Loucy (cell line): ENCODE results near the gene LSP1.
A peak's percentile ranks its signal among the peaks of the same experiment; 100 is the strongest.
"Not testable (repeated sequence)": the region's sequence is repeated elsewhere in the genome, so short reads cannot be mapped to it uniquely, and the experiment has no call there.

ENCODE experiments used
- H2AFZ ChIP-seq: fragments of 200-600 bp; sonication (generic); 2 replicates; pipeline ENCODE4 v1.6.0; 2016; ENCODE audit warnings: antibody characterized with exemption, mild to moderate bottlenecking, low read length, moderate library complexity
- H3F3A ChIP-seq: fragments of 200-600 bp; 2 replicates; pipeline ENCODE4 v1.6.0; 2016; ENCODE audit warnings: antibody characterized with exemption, low read depth, mild to moderate bottlenecking
- H3K27me3 ChIP-seq: fragments of 200-600 bp; sonication (generic); 2 replicates; pipeline ENCODE4 v1.6.1; 2014; ENCODE audit warnings: low read length, mild to moderate bottlenecking; ENCODE audit not compliant: insufficient read depth, poor library complexity, severe bottlenecking
- H3K36me3 ChIP-seq: fragments of 200-600 bp; sonication (generic); 2 replicates; pipeline ENCODE4 v1.6.1; 2016; ENCODE audit warnings: low read length; ENCODE audit not compliant: insufficient read depth
- H3K4me1 ChIP-seq: fragments of 200-600 bp; sonication (generic); 2 replicates; pipeline ENCODE4 v1.5.1; 2014; ENCODE audit warnings: low read length, mild to moderate bottlenecking; ENCODE audit not compliant: insufficient read depth, poor library complexity, severe bottlenecking
- H3K4me2 ChIP-seq: fragments of 200-600 bp; sonication (generic); 2 replicates; pipeline ENCODE4 v1.6.0; 2014; ENCODE audit warnings: antibody characterized with exemption, low read length, low read depth, mild to moderate bottlenecking; ENCODE audit not compliant: poor library complexity, severe bottlenecking
- H3K4me3 ChIP-seq: fragments of 200-600 bp; sonication (generic); 2 replicates; pipeline ENCODE4 v1.5.1; 2014; ENCODE audit warnings: low read length, mild to moderate bottlenecking, mixed read lengths; ENCODE audit not compliant: poor library complexity, severe bottlenecking
- H3K79me2 ChIP-seq: fragments of 200-600 bp; sonication (generic); 2 replicates; pipeline ENCODE4 v1.6.1; 2014; ENCODE audit warnings: low read length; ENCODE audit not compliant: insufficient read depth
- H3K9ac ChIP-seq: fragments of 200-600 bp; sonication (generic); 2 replicates; pipeline ENCODE4 v1.6.0; 2014; ENCODE audit warnings: mild to moderate bottlenecking, low read depth, low read length, moderate library complexity; ENCODE audit not compliant: poor library complexity, severe bottlenecking
- H3K9me2 ChIP-seq: fragments of 200-600 bp; sonication (generic); replicated peaks from 2 replicates; pipeline ENCODE4 v1.6.1; 2016; ENCODE audit warnings: low read depth, low read length, mixed read lengths
- H3K9me3 ChIP-seq: fragments of 200-600 bp; sonication (generic); 2 replicates; pipeline ENCODE4 v1.6.1; 2014; ENCODE audit warnings: mild to moderate bottlenecking, antibody characterized with exemption, low read length, low read depth; ENCODE audit not compliant: insufficient read depth
- H4K20me1 ChIP-seq: fragments of 200-600 bp; sonication (generic); 2 replicates; pipeline ENCODE4 v1.6.0; 2014; ENCODE audit warnings: antibody characterized with exemption, low read length, mild to moderate bottlenecking; ENCODE audit not compliant: insufficient read depth, poor library complexity, severe bottlenecking
- EZH2phosphoT487 ChIP-seq: fragments of 200-600 bp; IDR thresholded peaks from 2 replicates; pipeline ENCODE4 v1.6.1; 2018; ENCODE audit warnings: antibody characterized with exemption, mild to moderate bottlenecking, moderate library complexity, borderline replicate concordance
- TF ChIP-seq, protein P1 (sequence below): fragments of 200-600 bp; sonication (generic); conservative IDR thresholded peaks from 2 replicates; pipeline ENCODE4 v1.5.1; 2014; ENCODE audit warnings: mild to moderate bottlenecking, antibody characterized with exemption, low read length

Gene LSP1

DNA sequence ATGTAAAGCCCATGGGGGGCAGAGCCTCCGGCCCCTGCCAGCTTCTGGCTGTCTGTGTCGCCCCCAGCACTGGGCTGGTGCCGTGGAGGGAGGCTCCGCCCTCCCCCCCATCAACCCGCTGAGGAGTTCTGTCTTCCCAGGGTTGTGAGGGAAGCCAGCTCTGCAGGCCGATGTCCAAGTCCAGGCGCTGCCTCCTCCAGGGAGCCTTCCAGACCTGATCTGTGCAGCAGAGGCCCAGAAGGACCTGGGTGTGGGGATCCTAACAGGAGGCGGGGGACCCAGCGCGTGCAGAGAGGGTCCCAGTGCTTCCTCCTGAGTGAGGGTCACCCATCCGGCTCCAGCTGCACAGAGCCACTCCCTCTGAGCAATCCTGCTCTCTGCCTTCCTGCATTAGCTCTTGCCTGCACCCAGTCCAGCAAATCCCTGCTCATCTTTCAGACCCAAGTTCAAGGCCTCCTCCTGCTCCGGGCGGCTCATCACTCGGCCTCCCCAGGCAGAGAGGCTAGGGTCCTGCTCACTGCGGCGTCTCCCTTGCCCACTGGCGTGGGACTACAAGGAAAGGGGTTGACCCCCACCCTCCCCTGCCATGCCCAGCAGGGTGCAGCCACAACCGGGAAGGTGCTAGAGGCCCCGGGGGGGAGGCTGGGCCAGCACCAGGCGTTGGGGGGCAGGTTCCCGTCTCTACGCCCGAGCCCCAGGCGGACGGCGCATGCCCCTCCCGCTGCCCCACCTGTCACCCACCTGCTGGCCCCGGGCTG is 22.4 kb downstream of the LSP1 start:
- no peaks in the 10 kb centered on the region for H3F3A ChIP-seq
- H3K79me2 ChIP-seq, result peaks cover 7% of the 10 kb centered on the region; the same call in 1 of the 2 replicates
- no peak overlapping the region for H2AFZ ChIP-seq
- H3K9ac ChIP-seq, result no peak overlapping the region
- H3K4me3 ChIP-seq, result no peak overlapping the region
- H3K4me1 ChIP-seq, result no peaks in the 10 kb centered on the region
- H3K36me3 ChIP-seq, result no peaks in the 10 kb centered on the region
- H3K27me3 ChIP-seq, result no peaks in the 10 kb centered on the region
- H3K4me2 ChIP-seq, result no peak overlapping the region
- no peaks in the 10 kb centered on the region for H3K9me2 ChIP-seq
- H3K9me3 ChIP-seq, result no peaks in the 10 kb centered on the region
- H4K20me1 ChIP-seq, result peaks cover 4% of the 10 kb centered on the region
- TF ChIP-seq, protein P1, sequence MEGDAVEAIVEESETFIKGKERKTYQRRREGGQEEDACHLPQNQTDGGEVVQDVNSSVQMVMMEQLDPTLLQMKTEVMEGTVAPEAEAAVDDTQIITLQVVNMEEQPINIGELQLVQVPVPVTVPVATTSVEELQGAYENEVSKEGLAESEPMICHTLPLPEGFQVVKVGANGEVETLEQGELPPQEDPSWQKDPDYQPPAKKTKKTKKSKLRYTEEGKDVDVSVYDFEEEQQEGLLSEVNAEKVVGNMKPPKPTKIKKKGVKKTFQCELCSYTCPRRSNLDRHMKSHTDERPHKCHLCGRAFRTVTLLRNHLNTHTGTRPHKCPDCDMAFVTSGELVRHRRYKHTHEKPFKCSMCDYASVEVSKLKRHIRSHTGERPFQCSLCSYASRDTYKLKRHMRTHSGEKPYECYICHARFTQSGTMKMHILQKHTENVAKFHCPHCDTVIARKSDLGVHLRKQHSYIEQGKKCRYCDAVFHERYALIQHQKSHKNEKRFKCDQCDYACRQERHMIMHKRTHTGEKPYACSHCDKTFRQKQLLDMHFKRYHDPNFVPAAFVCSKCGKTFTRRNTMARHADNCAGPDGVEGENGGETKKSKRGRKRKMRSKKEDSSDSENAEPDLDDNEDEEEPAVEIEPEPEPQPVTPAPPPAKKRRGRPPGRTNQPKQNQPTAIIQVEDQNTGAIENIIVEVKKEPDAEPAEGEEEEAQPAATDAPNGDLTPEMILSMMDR, result no peak
- no peak for TF ChIP-seq EZH2phosphoT487

GRCh38 chr11:1875851-1876301 is 23.0 kb downstream of the LSP1 start:
- not testable (repeated sequence) for H3K27me3 ChIP-seq, H3K4me1 ChIP-seq, H3K9ac ChIP-seq, H3K4me3 ChIP-seq, H3K79me2 ChIP-seq, H3K9me2 ChIP-seq, H2AFZ ChIP-seq, H3K9me3 ChIP-seq, H3F3A ChIP-seq, H3K4me2 ChIP-seq, H4K20me1 ChIP-seq, H3K36me3 ChIP-seq

DNA sequence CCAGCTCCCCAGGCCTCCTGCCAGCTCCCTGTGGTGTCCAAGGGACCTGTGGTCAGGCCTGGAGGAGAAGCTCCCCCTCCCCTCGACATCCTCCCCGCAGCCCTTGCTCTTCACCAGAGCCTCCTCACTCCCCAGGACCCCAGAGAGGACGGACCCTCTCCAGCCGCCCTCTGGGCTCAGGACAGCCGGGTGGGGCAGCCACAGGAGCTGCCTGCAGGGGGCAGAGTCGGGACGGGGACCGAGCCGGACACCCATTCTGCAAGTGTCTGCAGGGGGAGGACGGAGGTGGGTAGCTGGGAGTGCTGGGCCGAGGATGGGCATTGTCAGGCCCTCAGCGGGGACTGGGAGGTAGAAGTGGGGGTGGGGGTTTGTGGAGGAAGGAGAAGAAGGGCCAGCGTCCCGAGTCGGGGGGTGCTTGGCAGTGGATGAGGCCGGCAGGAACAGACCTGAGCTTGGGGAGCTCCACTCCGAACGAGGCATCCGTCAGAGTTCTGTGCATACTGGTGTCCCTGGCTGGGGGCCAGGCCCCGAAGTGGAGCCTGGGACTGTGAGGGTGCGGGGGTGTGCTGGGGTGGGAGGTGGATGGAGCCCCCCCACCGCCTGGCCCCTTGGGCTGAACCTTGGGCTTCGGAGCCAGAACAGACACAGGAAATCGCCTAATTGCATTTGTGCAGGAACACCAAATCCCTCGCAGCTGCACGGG is 23.6 kb downstream of the LSP1 start:
- Histone ChIP-seq H3K79me2 (peaks cover 7% of the 10 kb centered on the region; the same call in 1 of the 2 replicates), H3K9ac (no peak overlapping the region), H3K9me2 (no peaks in the 10 kb centered on the region), H3K9me3 (no peaks in the 10 kb centered on the region), H3K4me1 (no peaks in the 10 kb centered on the region), H3K4me2 (no peak overlapping the region), H3K27me3 (no peaks in the 10 kb centered on the region), H3F3A (no peaks in the 10 kb centered on the region), H3K36me3 (no peaks in the 10 kb centered on the region), H4K20me1 (peaks cover 4% of the 10 kb centered on the region), H3K4me3 (no peak overlapping the region), H2AFZ (no peak overlapping the region)
- TF ChIP-seq, protein P1, result peak; percentile 62
- no peak for TF ChIP-seq EZH2phosphoT487
